ENCODE data around the gene ESRRG. TPM values are rescaled to one million over a fixed set of nuclear protein-coding genes. Genes with fewer than 3 reads are reported as not detected.

The ESRRG gene
- total and polyA plus RNA-seq, 10 donors: 0.29 to 11.9 (median 2.2) TPM

DNA sequence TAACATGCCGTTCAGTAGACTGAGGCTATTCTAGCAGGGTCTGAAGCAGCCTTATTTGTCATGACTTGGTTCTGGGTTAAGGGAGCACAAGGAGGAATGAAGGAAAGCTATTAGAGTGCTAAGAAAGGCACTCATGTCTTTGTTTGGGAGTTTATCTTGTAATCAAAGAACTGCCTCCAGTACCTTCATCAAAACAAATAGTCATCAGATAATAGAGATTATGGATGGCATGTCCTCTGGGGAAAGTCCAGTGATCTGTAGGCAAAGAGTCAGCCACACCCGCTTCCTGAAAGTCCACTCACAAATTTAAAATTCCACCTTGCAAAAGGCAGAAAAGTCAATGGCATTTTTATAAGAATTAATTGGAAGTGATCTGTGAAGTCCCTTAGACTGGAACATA lies 56.8 kb downstream of the ESRRG start:
- DNase-seq: no peak
- no peaks in the 10 kb centered on the region for H3K9me3 ChIP-seq
- no peak overlapping the region for H3K27ac ChIP-seq
- TF ChIP-seq POLR2A (IDR thresholded peaks at IDR 0.05) (no peak), POLR2AphosphoS5 (IDR thresholded peaks at IDR 0.05) (no peak)
- TF ChIP-seq, protein P1, sequence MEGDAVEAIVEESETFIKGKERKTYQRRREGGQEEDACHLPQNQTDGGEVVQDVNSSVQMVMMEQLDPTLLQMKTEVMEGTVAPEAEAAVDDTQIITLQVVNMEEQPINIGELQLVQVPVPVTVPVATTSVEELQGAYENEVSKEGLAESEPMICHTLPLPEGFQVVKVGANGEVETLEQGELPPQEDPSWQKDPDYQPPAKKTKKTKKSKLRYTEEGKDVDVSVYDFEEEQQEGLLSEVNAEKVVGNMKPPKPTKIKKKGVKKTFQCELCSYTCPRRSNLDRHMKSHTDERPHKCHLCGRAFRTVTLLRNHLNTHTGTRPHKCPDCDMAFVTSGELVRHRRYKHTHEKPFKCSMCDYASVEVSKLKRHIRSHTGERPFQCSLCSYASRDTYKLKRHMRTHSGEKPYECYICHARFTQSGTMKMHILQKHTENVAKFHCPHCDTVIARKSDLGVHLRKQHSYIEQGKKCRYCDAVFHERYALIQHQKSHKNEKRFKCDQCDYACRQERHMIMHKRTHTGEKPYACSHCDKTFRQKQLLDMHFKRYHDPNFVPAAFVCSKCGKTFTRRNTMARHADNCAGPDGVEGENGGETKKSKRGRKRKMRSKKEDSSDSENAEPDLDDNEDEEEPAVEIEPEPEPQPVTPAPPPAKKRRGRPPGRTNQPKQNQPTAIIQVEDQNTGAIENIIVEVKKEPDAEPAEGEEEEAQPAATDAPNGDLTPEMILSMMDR (IDR thresholded peaks at IDR 0.05 in 8 of 11, conservative IDR thresholded peaks at IDR 0.05 in 3 of 11): no peak
- intact Hi-C loops (cut with DNase I; ENCODE audit: low total_unique reads): no loop called here
- no peak overlapping the region for H3K4me3 ChIP-seq
- no peaks in the 10 kb centered on the region for H3K36me3 ChIP-seq
- H3K27me3 ChIP-seq (replicated peaks in 1 of 7): no peaks in the 10 kb centered on the region
- no peaks in the 10 kb centered on the region for H3K4me1 ChIP-seq
- 87 to 94% (median 92%) methylated on average over 2 of the region's 2 CpGs for WGBS, 5 donors

DNA sequence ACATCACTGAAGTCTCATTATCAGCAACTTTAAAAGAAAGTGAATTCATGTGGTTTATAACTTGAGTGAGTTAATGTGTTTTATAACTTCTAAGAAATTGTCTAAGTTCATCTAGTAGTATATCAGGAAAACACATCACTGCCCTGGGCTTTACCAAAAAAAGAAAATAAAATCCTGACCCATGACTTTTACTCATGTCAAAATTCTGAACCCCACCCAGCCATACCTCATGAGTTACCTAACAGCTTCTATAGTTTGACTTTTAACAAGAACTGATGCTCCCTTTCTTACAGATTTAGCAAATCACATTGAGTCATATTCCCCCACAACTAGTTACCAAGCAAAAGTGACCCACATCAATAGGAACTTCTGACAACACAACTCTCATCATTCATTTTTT lies 57.4 kb downstream of the ESRRG start:
- Histone ChIP-seq H3K4me3 (no peak overlapping the region), H3K27me3 (replicated peaks in 1 of 7) (no peaks in the 10 kb centered on the region), H3K4me1 (no peaks in the 10 kb centered on the region), H3K27ac (no peak overlapping the region), H3K36me3 (no peaks in the 10 kb centered on the region), H3K9me3 (no peaks in the 10 kb centered on the region)
- intact Hi-C loops (cut with DNase I; ENCODE audit: low total_unique reads): no loop called here
- no peak for DNase-seq
- no peak for TF ChIP-seq POLR2AphosphoS5 (IDR thresholded peaks at IDR 0.05)
- TF ChIP-seq POLR2A (IDR thresholded peaks at IDR 0.05): no peak

DNA sequence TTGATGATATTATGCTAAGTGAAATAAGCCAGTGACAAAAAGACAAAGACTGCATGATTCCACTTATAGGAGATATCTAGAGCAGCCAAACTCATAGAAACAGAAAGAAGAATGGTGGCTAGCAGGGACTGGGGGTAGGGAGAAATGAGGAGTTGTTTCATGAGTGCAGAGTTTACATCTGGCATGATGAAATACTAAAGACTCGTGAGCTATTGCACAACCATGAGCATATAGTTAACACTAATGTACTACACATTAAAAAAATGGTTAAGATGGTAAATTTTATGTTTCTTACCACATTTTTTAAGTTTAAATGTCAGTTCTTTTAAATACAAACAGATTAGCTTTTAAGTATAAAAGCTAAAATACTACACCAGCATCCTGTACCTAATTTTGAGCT lies 57.8 kb downstream of the ESRRG start:
- H3K27ac ChIP-seq: no peak overlapping the region
- intact Hi-C loops (cut with DNase I; ENCODE audit: low total_unique reads): no loop called here
- H3K4me3 ChIP-seq: no peak overlapping the region
- H3K9me3 ChIP-seq: no peaks in the 10 kb centered on the region
- 23 to 61% (median 45%) methylated on average over 1 of the region's 1 CpG for whole genome bisulfite sequencing, 5 donors
- no peaks in the 10 kb centered on the region for H3K36me3 ChIP-seq
- TF ChIP-seq, protein P1 (IDR thresholded peaks at IDR 0.05 in 8 of 11, conservative IDR thresholded peaks at IDR 0.05 in 3 of 11): no peak
- no peak for TF ChIP-seq POLR2A (IDR thresholded peaks at IDR 0.05)
- no peaks in the 10 kb centered on the region for H3K27me3 ChIP-seq (replicated peaks in 1 of 7)
- no peaks in the 10 kb centered on the region for H3K4me1 ChIP-seq
- no peak for DNase-seq

DNA sequence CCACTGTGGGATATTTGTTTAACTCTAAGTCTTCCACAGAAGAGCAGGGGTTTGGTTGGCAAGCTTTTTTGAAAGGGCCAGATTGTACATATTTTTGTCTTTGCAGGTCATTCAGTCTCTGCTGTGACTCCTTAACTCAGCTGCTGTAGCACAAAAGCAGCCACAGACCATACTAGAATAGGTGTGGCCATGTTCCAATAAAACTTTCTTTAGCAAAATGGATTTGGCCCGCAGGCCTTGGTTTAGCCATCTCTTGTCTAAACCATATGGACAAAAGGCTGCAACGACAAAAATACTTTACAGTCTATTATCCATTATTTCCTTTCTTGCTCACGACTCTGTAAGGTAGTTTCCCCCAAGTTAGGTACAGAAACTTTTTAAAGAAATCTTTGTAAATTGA lies 60.5 kb downstream of the ESRRG start:
- Histone ChIP-seq H3K36me3 (no peaks in the 10 kb centered on the region), H3K27me3 (replicated peaks in 1 of 7) (no peaks in the 10 kb centered on the region), H3K9me3 (no peaks in the 10 kb centered on the region), H3K4me1 (no peaks in the 10 kb centered on the region), H3K27ac (no peak overlapping the region), H3K4me3 (no peak overlapping the region)
- intact Hi-C loops (cut with DNase I; ENCODE audit: low total_unique reads): no loop called here
- DNase-seq: no peak
- TF ChIP-seq POLR2AphosphoS5 (IDR thresholded peaks at IDR 0.05) (no peak), POLR2A (IDR thresholded peaks at IDR 0.05) (no peak)
- TF ChIP-seq, protein P1 (IDR thresholded peaks at IDR 0.05 in 8 of 11, conservative IDR thresholded peaks at IDR 0.05 in 3 of 11): no peak
- 76 to 83% (median 81%) methylated on average over 3 of the region's 3 CpGs for WGBS, 5 donors

DNA sequence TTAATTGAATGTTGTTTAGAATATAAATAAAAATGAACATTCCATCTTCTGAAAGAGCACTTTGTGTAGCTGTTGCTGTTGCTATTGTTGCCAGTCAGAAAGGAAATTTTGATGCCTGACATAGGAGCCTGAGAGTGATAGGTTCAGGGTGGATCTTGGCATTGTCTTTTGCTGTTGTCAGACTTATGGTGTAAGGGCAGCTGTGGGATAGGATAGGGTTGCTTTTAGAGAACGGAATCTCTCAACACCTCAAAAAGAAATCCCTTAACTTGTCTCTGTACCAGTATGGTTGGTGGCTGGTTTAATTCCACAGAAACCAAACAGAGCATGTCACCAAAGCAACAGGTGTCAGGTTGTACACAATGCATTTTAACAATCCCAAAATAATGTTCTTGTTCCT lies 62.7 kb downstream of the ESRRG start:
- no peaks in the 10 kb centered on the region for H3K36me3 ChIP-seq
- no peak overlapping the region for H3K4me3 ChIP-seq
- no peaks in the 10 kb centered on the region for H3K4me1 ChIP-seq
- no peaks in the 10 kb centered on the region for H3K9me3 ChIP-seq
- WGBS, 5 donors: 73 to 90% (median 78%) methylated on average over 1 of the region's 1 CpG
- H3K27ac ChIP-seq: no peak overlapping the region
- no peak for TF ChIP-seq POLR2AphosphoS5 (IDR thresholded peaks at IDR 0.05)
- no peak for TF ChIP-seq POLR2A (IDR thresholded peaks at IDR 0.05)
- TF ChIP-seq, protein P1 (IDR thresholded peaks at IDR 0.05 in 8 of 11, conservative IDR thresholded peaks at IDR 0.05 in 3 of 11): no peak
- intact Hi-C loops (cut with DNase I; ENCODE audit: low total_unique reads): no loop called here
- no peaks in the 10 kb centered on the region for H3K27me3 ChIP-seq (replicated peaks in 1 of 7)
- no peak for DNase-seq
